Panc1 (cell line): Measurements from ENCODE around the gene MOXD1. TPM values are rescaled to one million over a fixed set of nuclear protein-coding genes. Genes with fewer than 3 reads are reported as not detected.

Source experiments
- ATAC-seq: fragments of 200-7000 bp; cut with Tn5 transposase; 2 replicates; pipeline ENCODE4 v1.9.1; 2020; ENCODE audit warnings: mild to moderate bottlenecking, moderate library complexity
- BruUV-seq: library from RNA; stranded (reverse); fragments of 400-500 nt; replicated peaks from 2 replicates; lab custom pipeline; 2021; lab: Mats Ljungman, UMichigan
- CTCF ChIA-PET: fragments of 300-600 bp; sonication (Branson Sonifier 250); formaldehyde crosslinking; loops from one replicate; lab custom pipeline; 2022; ENCODE audit warnings: antibody characterized with exemption; lab: Charles Lee
- POLR2A ChIA-PET: fragments of 300-600 bp; sonication (Branson Sonifier 250); formaldehyde crosslinking; loops from one replicate; lab custom pipeline; 2022; ENCODE audit warnings: antibody characterized with exemption; lab: Charles Lee
- DNase-seq: peaks from one replicate; pipeline ENCODE4 v3.0.0-alpha.2; 2010; ENCODE audit warnings: low read depth, low spot score
- H3K27ac ChIP-seq: 2 replicates; pipeline ENCODE4 v1.5.1; 2011; ENCODE audit warnings: mild to moderate bottlenecking, low read length, inconsistent platforms
- H3K27me3 ChIP-seq: fragments of 200-500 bp; sonication (Bioruptor generic); 2 replicates; pipeline ENCODE4 v1.6.0; 2014; ENCODE audit warnings: low read length, inconsistent platforms; ENCODE audit not compliant: control insufficient read depth, insufficient read depth
- H3K36me3 ChIP-seq: fragments of 200-500 bp; sonication (Bioruptor generic); 2 replicates; pipeline ENCODE4 v1.5.1; 2014; ENCODE audit warnings: inconsistent platforms, mild to moderate bottlenecking, low read length, moderate library complexity; ENCODE audit not compliant: control insufficient read depth, insufficient read depth
- H3K4me1 ChIP-seq: 2 replicates; pipeline ENCODE4 v1.5.1; 2011; ENCODE audit warnings: inconsistent platforms, mild to moderate bottlenecking, low read length, moderate library complexity; ENCODE audit not compliant: control insufficient read depth, insufficient read depth
- H3K4me3 ChIP-seq, 2 experiments: 2 replicates each; pipeline ENCODE4 v1.5.1; 2011 to 2012; ENCODE audit warnings: low read depth in 2 of 2, low read length in 2 of 2, mild to moderate bottlenecking in 2 of 2, inconsistent platforms in 1 of 2, moderate library complexity in 1 of 2
- H3K9me3 ChIP-seq: fragments of 200-500 bp; sonication (Bioruptor generic); 2 replicates; pipeline ENCODE4 v1.5.1; 2014; ENCODE audit warnings: low read depth, mild to moderate bottlenecking, inconsistent platforms, low read length, moderate library complexity; ENCODE audit not compliant: control insufficient read depth, insufficient read depth
- POLR2AphosphoS5 ChIP-seq: IDR thresholded peaks from 2 replicates; pipeline ENCODE4 v1.6.1; 2012; ENCODE audit warnings: mild to moderate bottlenecking, low read depth, low read length, moderate library complexity
- SIN3A ChIP-seq: IDR thresholded peaks from 2 replicates; pipeline ENCODE4 v1.6.1; 2012; ENCODE audit warnings: low read depth, mild to moderate bottlenecking, low read length, moderate library complexity, borderline replicate concordance; ENCODE audit not compliant: insufficient read depth
- TCF7L2 ChIP-seq: IDR thresholded peaks from 2 replicates; pipeline ENCODE4 v1.6.1; 2011; ENCODE audit warnings: mild to moderate bottlenecking, low read depth, low read length, inconsistent platforms
- in situ Hi-C: cut with HindIII; loops from 2 replicates; pipeline ENCODE4 v1.10.0; 2016; ENCODE audit warnings: low sequenced_read_pairs, low pct_unique_long_range_greater_than_20kb
- intact Hi-C: fragments of 100-400 bp; cut with micrococcal nuclease; formaldehyde crosslinking; loops from one replicate; pipeline ENCODE4 v1.10.0; 2022; ENCODE audit not compliant: unreplicated experiment
- total RNA-seq: library from RNA; stranded (reverse); gene quantifications from one replicate; pipeline ENCODE4 v1.2.1, GENCODE V29; 2021; ENCODE audit not compliant: unreplicated experiment
- TF ChIP-seq, protein P1 (sequence below), 2 experiments: IDR thresholded peaks; 2 replicates each; pipeline ENCODE4 v1.6.1; 2011 to 2012; ENCODE audit warnings: low read depth in 2 of 2, control low read depth in 1 of 2, low read length in 1 of 2, mild to moderate bottlenecking in 1 of 2, moderate library complexity in 1 of 2; ENCODE audit not compliant: insufficient read depth in 1 of 2
- TF ChIP-seq, protein P2 (sequence below): fragments of 450-650 bp; IDR thresholded peaks from 2 replicates; pipeline ENCODE4 v1.5.1; 2017; ENCODE audit warnings: mild to moderate bottlenecking

Gene MOXD1
- total RNA-seq, 1 experiment from 2014 or later = 0.21 TPM

DNA sequence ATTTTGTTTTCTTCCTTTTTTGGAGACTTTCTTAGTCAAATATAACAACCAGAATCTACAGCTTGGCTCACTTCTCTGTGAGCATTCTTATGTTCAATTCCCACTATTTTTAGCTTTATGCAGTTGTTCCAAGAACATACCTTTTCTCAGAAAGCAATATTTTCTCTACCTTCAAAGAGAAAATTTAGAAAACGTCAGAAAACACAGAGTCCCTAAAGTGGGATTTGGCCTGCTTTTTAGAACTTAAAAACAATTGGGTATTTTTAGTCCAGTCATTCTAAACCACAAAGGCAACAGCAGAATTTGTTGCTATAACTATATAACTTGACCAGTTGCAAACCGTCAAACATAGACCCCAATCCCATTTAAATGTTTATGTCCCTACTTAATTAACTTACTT lies 133.1 kb downstream of the MOXD1 start:
- BruUV-seq = no TSS peak
- no peaks in the 10 kb centered on the region for H3K9me3 ChIP-seq
- no peak overlapping the region for H3K4me3 ChIP-seq
- TF ChIP-seq POLR2AphosphoS5 = no peak
- no peak for TF ChIP-seq TCF7L2
- TF ChIP-seq, protein P1, sequence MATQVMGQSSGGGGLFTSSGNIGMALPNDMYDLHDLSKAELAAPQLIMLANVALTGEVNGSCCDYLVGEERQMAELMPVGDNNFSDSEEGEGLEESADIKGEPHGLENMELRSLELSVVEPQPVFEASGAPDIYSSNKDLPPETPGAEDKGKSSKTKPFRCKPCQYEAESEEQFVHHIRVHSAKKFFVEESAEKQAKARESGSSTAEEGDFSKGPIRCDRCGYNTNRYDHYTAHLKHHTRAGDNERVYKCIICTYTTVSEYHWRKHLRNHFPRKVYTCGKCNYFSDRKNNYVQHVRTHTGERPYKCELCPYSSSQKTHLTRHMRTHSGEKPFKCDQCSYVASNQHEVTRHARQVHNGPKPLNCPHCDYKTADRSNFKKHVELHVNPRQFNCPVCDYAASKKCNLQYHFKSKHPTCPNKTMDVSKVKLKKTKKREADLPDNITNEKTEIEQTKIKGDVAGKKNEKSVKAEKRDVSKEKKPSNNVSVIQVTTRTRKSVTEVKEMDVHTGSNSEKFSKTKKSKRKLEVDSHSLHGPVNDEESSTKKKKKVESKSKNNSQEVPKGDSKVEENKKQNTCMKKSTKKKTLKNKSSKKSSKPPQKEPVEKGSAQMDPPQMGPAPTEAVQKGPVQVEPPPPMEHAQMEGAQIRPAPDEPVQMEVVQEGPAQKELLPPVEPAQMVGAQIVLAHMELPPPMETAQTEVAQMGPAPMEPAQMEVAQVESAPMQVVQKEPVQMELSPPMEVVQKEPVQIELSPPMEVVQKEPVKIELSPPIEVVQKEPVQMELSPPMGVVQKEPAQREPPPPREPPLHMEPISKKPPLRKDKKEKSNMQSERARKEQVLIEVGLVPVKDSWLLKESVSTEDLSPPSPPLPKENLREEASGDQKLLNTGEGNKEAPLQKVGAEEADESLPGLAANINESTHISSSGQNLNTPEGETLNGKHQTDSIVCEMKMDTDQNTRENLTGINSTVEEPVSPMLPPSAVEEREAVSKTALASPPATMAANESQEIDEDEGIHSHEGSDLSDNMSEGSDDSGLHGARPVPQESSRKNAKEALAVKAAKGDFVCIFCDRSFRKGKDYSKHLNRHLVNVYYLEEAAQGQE (IDR thresholded peaks at IDR 0.05; ENCODE audit: insufficient read depth in 1 of 2, low read depth in 2 of 2, low read length in 1 of 2) = no peak
- TF ChIP-seq, protein P2, sequence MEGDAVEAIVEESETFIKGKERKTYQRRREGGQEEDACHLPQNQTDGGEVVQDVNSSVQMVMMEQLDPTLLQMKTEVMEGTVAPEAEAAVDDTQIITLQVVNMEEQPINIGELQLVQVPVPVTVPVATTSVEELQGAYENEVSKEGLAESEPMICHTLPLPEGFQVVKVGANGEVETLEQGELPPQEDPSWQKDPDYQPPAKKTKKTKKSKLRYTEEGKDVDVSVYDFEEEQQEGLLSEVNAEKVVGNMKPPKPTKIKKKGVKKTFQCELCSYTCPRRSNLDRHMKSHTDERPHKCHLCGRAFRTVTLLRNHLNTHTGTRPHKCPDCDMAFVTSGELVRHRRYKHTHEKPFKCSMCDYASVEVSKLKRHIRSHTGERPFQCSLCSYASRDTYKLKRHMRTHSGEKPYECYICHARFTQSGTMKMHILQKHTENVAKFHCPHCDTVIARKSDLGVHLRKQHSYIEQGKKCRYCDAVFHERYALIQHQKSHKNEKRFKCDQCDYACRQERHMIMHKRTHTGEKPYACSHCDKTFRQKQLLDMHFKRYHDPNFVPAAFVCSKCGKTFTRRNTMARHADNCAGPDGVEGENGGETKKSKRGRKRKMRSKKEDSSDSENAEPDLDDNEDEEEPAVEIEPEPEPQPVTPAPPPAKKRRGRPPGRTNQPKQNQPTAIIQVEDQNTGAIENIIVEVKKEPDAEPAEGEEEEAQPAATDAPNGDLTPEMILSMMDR = no peak
- no peak for TF ChIP-seq SIN3A
- no peak for ATAC-seq
- POLR2A ChIA-PET = no interaction called here
- H3K27me3 ChIP-seq = no peaks in the 10 kb centered on the region
- DNase-seq = no peak
- CTCF ChIA-PET = interaction anchor here (1.3 kb wide), 1 partner anchor 12 kb away, joined by 4 read pairs; no protein-coding TSS in a partner anchor
- H3K36me3 ChIP-seq = no peaks in the 10 kb centered on the region
- no peaks in the 10 kb centered on the region for H3K4me1 ChIP-seq
- in situ Hi-C loops (no loop called here), intact Hi-C loops (no loop called here)
- H3K27ac ChIP-seq = no peak overlapping the region

DNA sequence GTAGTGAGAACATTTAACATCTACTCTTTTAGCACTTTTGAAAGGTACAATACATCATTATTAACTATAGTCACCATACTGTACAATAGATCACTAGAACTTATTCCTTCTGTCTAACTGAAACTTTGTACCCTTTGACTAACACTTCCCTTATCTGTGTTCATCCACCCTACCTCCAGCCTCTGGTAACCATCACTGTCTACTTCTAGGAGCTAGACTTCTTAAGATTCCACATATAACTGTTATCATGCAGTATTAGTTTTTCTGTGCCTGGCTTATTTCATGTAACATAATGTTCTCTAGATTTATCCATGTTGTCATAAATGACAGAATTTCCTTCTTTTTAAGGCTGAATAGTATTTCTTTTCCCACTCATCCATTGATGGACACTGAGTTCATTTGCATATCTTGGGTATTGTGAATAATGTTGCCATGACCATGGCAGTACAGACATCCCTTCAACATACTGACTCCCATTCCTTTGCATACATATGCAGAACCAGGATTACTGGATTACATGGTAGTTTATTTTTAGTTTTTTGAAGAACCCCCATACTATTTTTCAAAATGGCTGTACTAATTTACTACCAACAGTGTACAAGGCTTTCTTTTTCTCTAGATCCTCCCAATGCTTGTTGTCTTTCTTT lies 135.7 kb downstream of the MOXD1 start:
- ChIA-PET POLR2A (no interaction called here), CTCF (no interaction called here)
- intact Hi-C loops (no loop called here), in situ Hi-C loops (no loop called here)
- no TSS peak for BruUV-seq
- TF ChIP-seq TCF7L2 (no peak), POLR2AphosphoS5 (no peak), SIN3A (no peak)
- TF ChIP-seq, protein P1 (IDR thresholded peaks at IDR 0.05; ENCODE audit: insufficient read depth in 1 of 2, low read depth in 2 of 2, low read length in 1 of 2) = no peak
- TF ChIP-seq, protein P2 = no peak
- H3K36me3 ChIP-seq = no peaks in the 10 kb centered on the region
- H3K27me3 ChIP-seq = no peaks in the 10 kb centered on the region
- no peak overlapping the region for H3K27ac ChIP-seq
- ATAC-seq (no peak), DNase-seq (no peak)
- no peaks in the 10 kb centered on the region for H3K9me3 ChIP-seq
- H3K4me3 ChIP-seq = no peak overlapping the region
- H3K4me1 ChIP-seq = no peaks in the 10 kb centered on the region
